RWPE1 (cell line): ENCODE results near the gene FSHR.

Experiments used
- CTCF ChIA-PET: fragments of 350-600 bp; sonication (Branson Sonifier 250); formaldehyde crosslinking; extraction: SDS; loops from one replicate; lab custom pipeline; 2021; lab: Yijun Ruan, JAX
- POLR2A ChIA-PET: fragments of 400-600 bp; formaldehyde crosslinking; extraction: SDS; loops from one replicate; lab custom pipeline; 2020; ENCODE audit warnings: antibody characterized with exemption; ENCODE audit not compliant: low non-redundant PET; lab: Yijun Ruan, JAX
- DNase-seq: peaks from one replicate; pipeline ENCODE4 v3.0.0; 2012; ENCODE audit warnings: low spot score
- H3K27ac ChIP-seq: fragments of 450-650 bp; 2 replicates; pipeline ENCODE4 v1.5.1; 2017
- TF ChIP-seq, protein P1 (sequence below): fragments of 450-650 bp; conservative IDR thresholded peaks from 2 replicates; pipeline ENCODE4 v1.5.1; 2017; ENCODE audit warnings: low read depth, mild to moderate bottlenecking

Gene FSHR

GRCh38 chr2:48939232-48939631 is 215.1 kb downstream of the FSHR start:
- TF ChIP-seq, protein P1, sequence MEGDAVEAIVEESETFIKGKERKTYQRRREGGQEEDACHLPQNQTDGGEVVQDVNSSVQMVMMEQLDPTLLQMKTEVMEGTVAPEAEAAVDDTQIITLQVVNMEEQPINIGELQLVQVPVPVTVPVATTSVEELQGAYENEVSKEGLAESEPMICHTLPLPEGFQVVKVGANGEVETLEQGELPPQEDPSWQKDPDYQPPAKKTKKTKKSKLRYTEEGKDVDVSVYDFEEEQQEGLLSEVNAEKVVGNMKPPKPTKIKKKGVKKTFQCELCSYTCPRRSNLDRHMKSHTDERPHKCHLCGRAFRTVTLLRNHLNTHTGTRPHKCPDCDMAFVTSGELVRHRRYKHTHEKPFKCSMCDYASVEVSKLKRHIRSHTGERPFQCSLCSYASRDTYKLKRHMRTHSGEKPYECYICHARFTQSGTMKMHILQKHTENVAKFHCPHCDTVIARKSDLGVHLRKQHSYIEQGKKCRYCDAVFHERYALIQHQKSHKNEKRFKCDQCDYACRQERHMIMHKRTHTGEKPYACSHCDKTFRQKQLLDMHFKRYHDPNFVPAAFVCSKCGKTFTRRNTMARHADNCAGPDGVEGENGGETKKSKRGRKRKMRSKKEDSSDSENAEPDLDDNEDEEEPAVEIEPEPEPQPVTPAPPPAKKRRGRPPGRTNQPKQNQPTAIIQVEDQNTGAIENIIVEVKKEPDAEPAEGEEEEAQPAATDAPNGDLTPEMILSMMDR, result no peak
- POLR2A ChIA-PET, result no interaction called here
- CTCF ChIA-PET, result no interaction called here
- H3K27ac ChIP-seq, result no peak overlapping the region
- no peak for DNase-seq

GRCh38 chr2:48938231-48938630 is 216.1 kb downstream of the FSHR start:
- POLR2A ChIA-PET, result no interaction called here
- no peak for DNase-seq

DNA sequence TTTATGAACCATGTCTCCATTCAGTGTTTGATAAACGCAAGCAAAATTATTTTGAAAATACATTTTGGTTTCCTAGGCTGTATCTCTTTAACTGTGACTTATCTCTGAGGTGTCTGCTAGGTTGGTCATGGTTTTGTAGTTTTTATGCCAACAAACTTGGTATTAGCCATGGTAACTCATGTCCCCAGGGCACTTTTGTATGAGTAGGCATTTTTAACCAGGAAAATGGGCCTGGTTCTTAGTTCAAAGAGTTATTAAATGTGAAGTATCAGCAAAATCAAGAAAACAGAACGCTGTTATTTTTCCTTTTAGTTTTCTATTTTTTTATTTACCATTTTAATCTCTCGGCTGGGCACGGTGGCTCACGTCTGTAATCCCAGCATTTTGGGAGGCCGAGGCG is 219.5 kb downstream of the FSHR start:
- POLR2A ChIA-PET, result no interaction called here
- CTCF ChIA-PET, result no interaction called here

More at GRCh38 chr2:48938231-48938630, 216.1 kb downstream of the FSHR start:
- CTCF ChIA-PET, result no interaction called here
- TF ChIP-seq, protein P1, result no peak
- H3K27ac ChIP-seq, result no peak overlapping the region

GRCh38 chr2:48933828-48934497 is 220.4 kb downstream of the FSHR start:
- no peak overlapping the region for H3K27ac ChIP-seq
- CTCF ChIA-PET, result no interaction called here
- no peak for DNase-seq
- TF ChIP-seq, protein P1, result no peak
- POLR2A ChIA-PET, result no interaction called here

More for the DNA sequence above, 219.5 kb downstream of the FSHR start:
- no peak for DNase-seq
- TF ChIP-seq, protein P1, result no peak
- H3K27ac ChIP-seq, result no peak overlapping the region

GRCh38 chr2:48932667-48933066 is 221.6 kb downstream of the FSHR start:
- no peak overlapping the region for H3K27ac ChIP-seq
- POLR2A ChIA-PET, result no interaction called here
- DNase-seq, result no peak
- TF ChIP-seq, protein P1, result no peak
- CTCF ChIA-PET, result no interaction called here

GRCh38 chr2:48929571-48930301 is 224.6 kb downstream of the FSHR start:
- CTCF ChIA-PET, result no interaction called here
- DNase-seq, result no peak
- H3K27ac ChIP-seq, result no peak overlapping the region
- POLR2A ChIA-PET, result interaction anchor here (0.6 kb wide), 1 partner anchor 99 kb away, joined by 4 read pairs; no protein-coding TSS in a partner anchor
- TF ChIP-seq, protein P1, result no peak
